Retinal pigment epithelial cell (primary cell): ENCODE data around the gene SLC39A7.

Source experiments
- DNase-seq: peaks from one replicate; pipeline ENCODE4 v3.0.0-alpha.2; 2010; ENCODE audit warnings: low read depth
- H3K4me3 ChIP-seq: 2 replicates; pipeline ENCODE4 v1.5.1; 2011; ENCODE audit warnings: mild to moderate bottlenecking, low read length, control low read depth, moderate library complexity
- TF ChIP-seq, protein P1 (sequence below): conservative IDR thresholded peaks from 2 replicates; pipeline ENCODE4 v1.5.1; 2011; ENCODE audit warnings: low read depth, low read length, control low read depth, inconsistent platforms

The SLC39A7 gene

DNA sequence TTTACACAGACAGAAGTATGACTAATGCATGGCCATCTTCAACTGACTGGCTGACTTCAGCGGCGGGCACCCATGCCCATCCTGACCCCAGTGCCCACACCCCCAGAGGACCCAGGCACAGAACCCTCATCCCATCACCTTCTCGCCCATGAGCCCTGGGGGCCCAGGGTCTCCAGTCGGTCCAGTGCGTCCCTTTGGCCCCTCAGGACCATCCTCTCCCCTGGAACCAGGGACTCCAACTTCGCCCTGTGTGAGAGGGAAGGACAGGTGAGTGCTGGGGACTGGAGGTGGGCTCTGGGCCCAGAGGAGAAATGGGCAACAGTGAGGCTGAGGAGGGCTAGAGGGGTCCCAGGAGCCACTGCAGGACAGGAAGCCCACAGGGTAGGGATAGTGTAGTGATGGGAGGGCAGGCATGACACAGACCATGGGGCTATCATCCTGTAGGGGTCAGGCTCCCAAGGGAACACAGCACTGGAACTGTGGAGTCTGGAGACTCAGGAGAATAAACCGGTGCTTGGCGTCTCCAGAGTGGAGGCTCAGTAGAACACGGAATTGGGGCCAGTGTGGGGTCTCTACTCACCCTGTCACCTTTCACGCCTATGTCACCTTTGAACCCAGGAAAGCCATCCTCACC lies 25.1 kb upstream of the SLC39A7 start:
- DNase-seq, result no peak
- no peak overlapping the region for H3K4me3 ChIP-seq
- TF ChIP-seq, protein P1, sequence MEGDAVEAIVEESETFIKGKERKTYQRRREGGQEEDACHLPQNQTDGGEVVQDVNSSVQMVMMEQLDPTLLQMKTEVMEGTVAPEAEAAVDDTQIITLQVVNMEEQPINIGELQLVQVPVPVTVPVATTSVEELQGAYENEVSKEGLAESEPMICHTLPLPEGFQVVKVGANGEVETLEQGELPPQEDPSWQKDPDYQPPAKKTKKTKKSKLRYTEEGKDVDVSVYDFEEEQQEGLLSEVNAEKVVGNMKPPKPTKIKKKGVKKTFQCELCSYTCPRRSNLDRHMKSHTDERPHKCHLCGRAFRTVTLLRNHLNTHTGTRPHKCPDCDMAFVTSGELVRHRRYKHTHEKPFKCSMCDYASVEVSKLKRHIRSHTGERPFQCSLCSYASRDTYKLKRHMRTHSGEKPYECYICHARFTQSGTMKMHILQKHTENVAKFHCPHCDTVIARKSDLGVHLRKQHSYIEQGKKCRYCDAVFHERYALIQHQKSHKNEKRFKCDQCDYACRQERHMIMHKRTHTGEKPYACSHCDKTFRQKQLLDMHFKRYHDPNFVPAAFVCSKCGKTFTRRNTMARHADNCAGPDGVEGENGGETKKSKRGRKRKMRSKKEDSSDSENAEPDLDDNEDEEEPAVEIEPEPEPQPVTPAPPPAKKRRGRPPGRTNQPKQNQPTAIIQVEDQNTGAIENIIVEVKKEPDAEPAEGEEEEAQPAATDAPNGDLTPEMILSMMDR, result peak; percentile 11

DNA sequence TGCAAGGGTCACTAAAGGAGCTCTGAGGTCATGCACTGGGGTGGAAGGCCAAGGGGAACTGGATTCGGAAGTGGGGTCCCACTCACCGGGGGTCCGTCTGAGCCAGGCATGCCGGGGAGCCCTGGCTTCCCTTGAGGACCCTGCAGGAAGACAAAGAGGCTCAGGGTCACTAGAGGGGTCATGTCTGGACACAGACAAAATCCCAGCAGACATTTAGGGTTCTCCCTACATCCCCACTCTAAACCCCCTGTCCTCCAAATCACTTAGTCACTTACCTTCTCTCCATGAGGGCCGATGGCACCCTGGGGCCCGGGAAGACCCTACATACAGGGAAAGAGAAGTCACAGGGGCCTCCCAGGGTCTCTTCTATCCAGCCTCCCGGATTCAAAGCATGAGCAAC lies 23.8 kb upstream of the SLC39A7 start:
- DNase-seq, result no peak
- H3K4me3 ChIP-seq, result no peak overlapping the region
- TF ChIP-seq, protein P1, result no peak

- TF ChIP-seq, protein P1, result no peak
- no peak overlapping the region for H3K4me3 ChIP-seq
- DNase-seq, result no peak
These were observed 22.9 kb upstream of the SLC39A7 start for GRCh38 chr6:33177552-33178446.

GRCh38 chr6:33178755-33179475 lies 21.8 kb upstream of the SLC39A7 start:
- DNase-seq, result no peak
- no peak overlapping the region for H3K4me3 ChIP-seq
- TF ChIP-seq, protein P1, result no peak

DNA sequence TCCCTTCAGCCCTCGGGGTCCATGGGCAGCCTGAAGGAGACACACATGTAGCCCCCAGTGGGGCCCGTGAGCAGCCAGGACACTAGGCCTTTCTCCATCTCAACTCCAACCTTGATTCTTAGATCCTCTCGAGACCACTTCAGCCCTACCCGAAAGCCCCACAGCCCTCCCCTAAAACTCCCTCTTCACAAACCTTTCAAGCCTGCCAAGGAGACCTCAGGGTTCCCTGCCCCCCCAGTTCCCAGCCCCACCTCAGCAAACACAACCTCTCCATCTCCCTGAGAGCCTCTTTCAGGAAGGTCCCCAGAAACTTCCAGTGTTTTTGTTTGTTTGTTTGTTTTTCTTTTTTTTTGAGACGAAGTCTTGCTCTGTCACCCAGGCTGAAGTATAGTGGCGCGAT lies 19.5 kb upstream of the SLC39A7 start:
- TF ChIP-seq, protein P1, result no peak
- H3K4me3 ChIP-seq, result no peak overlapping the region
- DNase-seq, result no peak

GRCh38 chr6:33183071-33183683 lies 17.5 kb upstream of the SLC39A7 start:
- TF ChIP-seq, protein P1, result no peak
- DNase-seq, result no peak
- no peak overlapping the region for H3K4me3 ChIP-seq
